HEK293 (cell line): ENCODE data around the gene NOS1AP.

ENCODE experiments used
- MZF1 ChIP-seq: fragments of 450-650 bp; formaldehyde crosslinking; IDR thresholded peaks from 2 replicates; pipeline ENCODE4 v1.5.1; 2017; ENCODE audit warnings: missing biosample characterization, missing genetic modification characterization, borderline replicate concordance
- ZBTB21 ChIP-seq: fragments of 450-650 bp; formaldehyde crosslinking; IDR thresholded peaks from 2 replicates; pipeline ENCODE4 v1.5.1; 2017; ENCODE audit warnings: missing biosample characterization, missing genetic modification characterization
- ZNF548 ChIP-seq: fragments of 450-650 bp; formaldehyde crosslinking; IDR thresholded peaks from 2 replicates; pipeline ENCODE4 v1.5.1; 2016; ENCODE audit warnings: missing biosample characterization, missing genetic modification characterization
- TF ChIP-seq, protein P1 (sequence below): fragments of 450-650 bp; formaldehyde crosslinking; IDR thresholded peaks from 2 replicates; pipeline ENCODE4 v1.5.1; 2016; ENCODE audit warnings: missing biosample characterization, missing genetic modification characterization

DNA sequence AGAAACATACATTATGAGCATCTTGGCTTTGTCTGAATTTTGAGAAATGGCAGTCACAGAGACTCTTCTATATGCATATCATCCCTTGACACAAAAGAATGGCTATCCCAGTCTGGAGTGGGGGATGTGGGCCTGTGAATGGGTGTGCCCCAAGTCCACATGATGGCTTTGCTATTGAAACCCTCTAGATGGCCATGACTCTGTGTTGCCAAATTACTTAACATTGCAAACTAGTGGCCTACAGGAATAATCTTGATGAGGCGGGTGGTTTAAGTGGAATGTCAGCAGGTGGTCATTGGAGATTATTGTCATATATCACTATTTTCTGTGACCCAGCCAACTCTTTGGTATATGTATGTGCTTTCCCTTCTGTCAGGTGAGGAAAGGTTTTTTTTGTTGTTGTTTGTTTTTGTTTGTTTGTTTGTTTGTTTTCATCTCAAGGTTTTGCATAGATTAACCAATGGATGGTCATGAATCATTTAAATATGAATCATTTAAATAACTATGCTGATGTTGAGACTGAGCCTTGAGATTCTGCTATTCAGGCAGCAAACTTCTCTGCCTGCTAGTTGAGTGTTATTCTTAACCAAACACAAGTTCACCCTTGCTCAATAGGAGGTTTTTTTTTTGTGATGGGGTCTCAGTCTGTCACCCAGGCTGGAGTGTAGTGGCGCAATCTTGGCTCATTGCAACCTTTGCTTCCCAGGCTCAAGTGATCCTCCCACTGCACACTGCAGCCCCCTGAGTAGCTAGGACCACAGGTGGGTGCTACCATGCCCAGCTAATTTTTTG is 103.0 kb downstream of the NOS1AP start:
- TF ChIP-seq, protein P1, sequence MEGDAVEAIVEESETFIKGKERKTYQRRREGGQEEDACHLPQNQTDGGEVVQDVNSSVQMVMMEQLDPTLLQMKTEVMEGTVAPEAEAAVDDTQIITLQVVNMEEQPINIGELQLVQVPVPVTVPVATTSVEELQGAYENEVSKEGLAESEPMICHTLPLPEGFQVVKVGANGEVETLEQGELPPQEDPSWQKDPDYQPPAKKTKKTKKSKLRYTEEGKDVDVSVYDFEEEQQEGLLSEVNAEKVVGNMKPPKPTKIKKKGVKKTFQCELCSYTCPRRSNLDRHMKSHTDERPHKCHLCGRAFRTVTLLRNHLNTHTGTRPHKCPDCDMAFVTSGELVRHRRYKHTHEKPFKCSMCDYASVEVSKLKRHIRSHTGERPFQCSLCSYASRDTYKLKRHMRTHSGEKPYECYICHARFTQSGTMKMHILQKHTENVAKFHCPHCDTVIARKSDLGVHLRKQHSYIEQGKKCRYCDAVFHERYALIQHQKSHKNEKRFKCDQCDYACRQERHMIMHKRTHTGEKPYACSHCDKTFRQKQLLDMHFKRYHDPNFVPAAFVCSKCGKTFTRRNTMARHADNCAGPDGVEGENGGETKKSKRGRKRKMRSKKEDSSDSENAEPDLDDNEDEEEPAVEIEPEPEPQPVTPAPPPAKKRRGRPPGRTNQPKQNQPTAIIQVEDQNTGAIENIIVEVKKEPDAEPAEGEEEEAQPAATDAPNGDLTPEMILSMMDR (tag by site-specific recombination) = no peak
- no peak for TF ChIP-seq ZNF548
- TF ChIP-seq ZBTB21 (tag by site-specific recombination) = no peak
- no peak for TF ChIP-seq MZF1 (tag by site-specific recombination)
